Right cardiac atrium (tissue), 5 donors: ENCODE measurements around the gene BPIFB2. TPM values are rescaled to one million over a fixed set of nuclear protein-coding genes. Genes with fewer than 3 reads are reported as not detected.

Source experiments
- ATAC-seq, 2 donors: fragments of 200-7000 bp; cut with Tn5 transposase; one replicate each; pipeline versions ENCODE4 v1.8.0 to v1.9.1; 2020; ENCODE audit warnings: moderate library complexity in 2 of 2, mild to moderate bottlenecking in 1 of 2
- DNase-seq, 3 donors: peaks; one replicate each; pipeline ENCODE4 v3.0.0-alpha.2; 2020
- H3K27ac ChIP-seq: one replicate; pipeline ENCODE4 v1.5.1; 2013; ENCODE audit warnings: mild to moderate bottlenecking, low read length, control low read depth, moderate library complexity
- H3K27me3 ChIP-seq: one replicate; pipeline ENCODE4 v1.6.1; 2013; ENCODE audit not compliant: control insufficient read depth, insufficient read depth
- H3K4me1 ChIP-seq: one replicate; pipeline ENCODE4 v1.6.1; 2013; ENCODE audit warnings: low read length; ENCODE audit not compliant: control insufficient read depth, insufficient read depth
- H3K4me3 ChIP-seq: one replicate; pipeline ENCODE4 v1.5.1; 2013; ENCODE audit warnings: low read length, control low read depth
- H3K9me3 ChIP-seq: one replicate; pipeline ENCODE4 v1.6.1; 2013; ENCODE audit warnings: low read length; ENCODE audit not compliant: control insufficient read depth
- WGBS: extraction: QIAGEN DNeasy Blood & Tissue Kit; methylation state at CpG from one replicate; pipeline ENCODE4 v1.1.7; 2013; 5-methylcytosine and 5-hydroxymethylcytosine counted together
- intact Hi-C, 4 donors: fragments of 100-400 bp; cut with DNase I; formaldehyde crosslinking; loops; one replicate each; pipeline versions ENCODE4 v1.11.0 to v1.14.0; 2022 to 2023
- polyA plus RNA-seq: library from polyadenylated mRNA; stranded (reverse); fragments of 200-250 nt; gene quantifications from one replicate; pipeline ENCODE4 v1.2.3, GENCODE V29; 2013
- total RNA-seq, 4 donors: library from RNA; stranded (reverse); fragmentation: NEBNext Ultra II Directional; extraction: Animal tissue kit (Norgen Biotek cat#: 25700); gene quantifications; one replicate each; pipeline ENCODE4 v1.2.1, GENCODE V29; 2021
- donor health status: healthy with polysubstance abuse.
- donor health status: DM: no; HTN: yes; CAD: no.
- donor health status: DM: no; HTN: no; CAD: no.
- donor health status: DM: no; HTN: yes; CAD: no; lungs with severe emphysema.
- donor health status: DM: yes; HTN: yes; CAD: no.

Gene BPIFB2
- total and polyA plus RNA-seq, 5 donors, result not detected

DNA sequence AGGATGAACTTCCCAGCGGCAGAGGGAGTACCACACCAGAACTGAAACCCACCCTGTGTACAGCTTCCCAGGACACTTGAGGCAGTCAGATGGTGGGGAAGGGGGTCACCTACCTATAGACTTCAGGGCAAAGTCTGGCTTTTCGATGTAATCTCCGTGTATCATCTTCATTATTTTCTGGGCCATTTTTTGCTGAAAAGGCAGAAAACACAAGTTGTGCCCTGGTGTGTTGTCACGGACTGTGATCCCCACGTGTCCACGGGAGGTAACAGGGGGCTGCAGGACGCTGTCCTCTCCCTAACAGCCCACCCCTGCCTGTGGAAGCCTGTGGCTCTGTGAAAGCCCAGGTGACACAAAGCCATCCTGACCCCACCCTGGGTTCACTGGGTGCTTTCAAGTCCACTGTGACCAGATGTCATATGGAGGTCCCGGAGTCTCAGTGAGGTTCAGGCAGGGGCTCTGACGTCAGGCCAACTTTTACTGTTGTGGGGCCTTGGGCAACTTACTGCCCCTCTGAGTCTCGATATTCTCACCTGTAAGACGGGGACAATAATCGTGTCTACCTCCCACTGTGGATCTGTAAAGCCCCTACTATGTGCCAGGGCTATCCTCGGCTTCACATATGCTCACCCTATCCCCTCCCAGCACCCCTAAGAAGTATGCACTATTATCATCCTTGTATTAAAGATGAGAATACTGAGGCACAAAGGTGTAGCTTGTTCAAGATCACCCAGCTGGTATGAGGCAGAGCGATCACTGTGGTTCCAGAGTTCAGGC is 17.8 kb upstream of the BPIFB2 start:
- Histone ChIP-seq H3K4me3 (no peak overlapping the region), H3K4me1 (no peaks in the 10 kb centered on the region), H3K27ac (no peak overlapping the region), H3K27me3 (no peaks in the 10 kb centered on the region), H3K9me3 (no peaks in the 10 kb centered on the region)
- ATAC-seq, result no peak
- intact Hi-C loops, result no loop called here
- WGBS, result 87% methylated on average over 14 of the region's 14 CpGs
- no peak for DNase-seq

DNA sequence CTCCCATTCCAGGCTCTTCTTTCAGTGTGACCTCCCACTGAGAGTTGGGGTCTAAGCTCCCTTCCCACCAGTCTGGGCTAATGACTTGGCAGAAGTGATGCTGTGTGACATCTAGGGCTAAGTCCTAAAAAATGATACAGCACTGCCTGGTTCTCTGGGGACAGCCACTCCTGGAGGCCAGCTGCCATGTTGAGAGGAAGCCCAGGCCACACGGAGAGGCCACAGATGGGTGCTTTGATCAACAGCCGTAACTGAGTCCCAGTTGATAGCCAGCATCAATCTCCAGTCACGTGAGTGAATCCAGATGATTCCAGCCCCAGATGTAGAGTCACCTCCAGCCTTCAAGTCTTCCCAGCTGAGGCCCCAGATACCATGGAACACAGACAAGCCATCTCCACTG is 17.1 kb upstream of the BPIFB2 start:
- Histone ChIP-seq H3K9me3 (no peaks in the 10 kb centered on the region), H3K27ac (no peak overlapping the region), H3K4me3 (no peak overlapping the region), H3K4me1 (no peaks in the 10 kb centered on the region), H3K27me3 (no peaks in the 10 kb centered on the region)
- 75% methylated on average over 3 of the region's 3 CpGs for WGBS
- intact Hi-C loops, result no loop called here
- ATAC-seq (no peak), DNase-seq (no peak)

DNA sequence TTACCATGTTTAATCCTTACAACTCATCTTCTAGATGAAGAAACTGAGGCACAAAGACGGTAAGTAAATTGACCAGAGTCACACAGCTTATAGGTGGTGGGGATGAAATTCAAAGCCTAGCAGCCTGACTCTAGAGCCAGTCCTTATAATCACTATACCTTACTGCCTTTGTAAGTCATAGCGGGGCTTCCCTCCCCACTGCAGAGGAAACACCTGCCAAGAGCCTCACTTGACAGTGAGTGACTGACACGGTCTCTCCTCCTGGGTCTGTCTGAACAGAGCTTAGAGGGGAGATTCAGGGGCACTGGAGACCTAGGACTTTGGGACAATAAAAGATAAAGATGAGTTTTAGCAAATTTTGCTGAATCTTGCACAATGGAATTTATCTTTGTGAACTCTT is 16.1 kb upstream of the BPIFB2 start:
- ATAC-seq, result no peak
- Histone ChIP-seq H3K27me3 (no peaks in the 10 kb centered on the region), H3K9me3 (no peaks in the 10 kb centered on the region), H3K4me1 (no peaks in the 10 kb centered on the region), H3K4me3 (no peak overlapping the region), H3K27ac (no peak overlapping the region)
- WGBS, result 62% methylated on average over 3 of the region's 3 CpGs
- intact Hi-C loops, result no loop called here
- DNase-seq, result no peak

DNA sequence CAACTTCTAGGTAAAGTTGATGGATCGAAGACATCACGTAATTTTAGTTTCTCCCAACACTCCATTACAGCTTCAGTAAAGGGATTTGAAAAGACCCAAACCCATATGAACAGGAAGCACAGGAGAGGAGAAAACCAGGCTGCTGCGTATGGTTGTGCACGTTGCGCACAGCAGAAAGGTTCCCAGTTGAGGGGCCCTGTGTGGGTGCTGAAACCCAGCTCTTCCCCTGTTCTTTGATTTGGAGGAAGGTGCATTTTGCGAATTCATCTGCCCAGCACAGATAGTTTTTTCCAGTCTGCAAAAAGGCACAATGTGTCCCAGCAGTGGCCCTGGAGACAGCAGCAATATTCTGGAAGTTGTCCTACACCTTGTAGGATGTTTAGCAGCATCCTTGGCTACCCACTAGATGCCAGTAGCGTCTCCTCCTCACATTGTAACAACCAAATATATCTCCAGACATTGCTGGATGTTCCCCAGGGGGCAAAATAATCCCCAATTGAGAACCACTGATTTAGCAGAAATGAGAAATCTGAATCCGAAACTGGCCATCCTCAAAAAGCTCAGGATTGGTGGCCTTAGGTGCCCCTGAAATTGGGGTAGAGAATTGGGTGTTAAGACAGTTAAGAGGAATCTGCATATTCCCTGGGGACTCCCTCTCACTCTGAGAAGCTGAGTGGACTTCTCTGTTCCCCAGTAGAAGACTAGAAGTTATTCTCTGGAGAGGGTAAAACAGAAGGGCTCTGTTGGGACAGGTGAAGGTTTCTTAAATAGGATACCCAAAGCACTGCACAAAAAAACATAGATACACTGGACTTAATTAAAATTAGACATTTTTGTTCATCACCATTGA is 15.5 kb upstream of the BPIFB2 start:
- no peaks in the 10 kb centered on the region for H3K27me3 ChIP-seq
- no peaks in the 10 kb centered on the region for H3K9me3 ChIP-seq
- ATAC-seq (no peak), DNase-seq (no peak)
- WGBS, result 82% methylated on average over 8 of the region's 8 CpGs
- no peak overlapping the region for H3K27ac ChIP-seq
- H3K4me3 ChIP-seq, result no peak overlapping the region
- intact Hi-C loops, result no loop called here
- no peaks in the 10 kb centered on the region for H3K4me1 ChIP-seq

DNA sequence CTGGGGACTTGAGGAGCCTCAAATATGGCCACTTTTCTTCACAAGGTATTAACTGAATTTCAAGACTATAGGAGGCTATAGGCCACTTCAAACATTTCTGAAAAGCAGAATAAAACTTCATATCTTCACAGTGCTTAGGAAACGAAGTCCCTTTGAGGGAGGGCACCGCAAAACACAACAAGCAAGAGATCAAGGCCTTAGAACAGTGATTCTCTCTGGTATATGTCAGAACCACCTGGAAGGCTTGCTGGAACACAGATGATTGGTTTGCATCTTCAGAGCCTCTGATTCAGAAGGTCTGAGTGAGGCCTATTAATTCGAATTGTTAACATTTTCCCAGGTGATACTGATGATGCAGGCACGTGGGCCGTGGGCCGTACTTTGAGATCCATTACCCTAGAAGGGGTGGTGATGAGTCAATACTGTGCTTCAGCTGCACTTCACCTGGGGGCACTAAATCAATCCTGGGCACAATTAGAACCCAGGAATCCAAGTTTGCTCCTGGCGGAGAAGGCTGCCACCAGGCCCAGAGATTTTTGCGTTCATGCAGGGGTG is 13.9 kb upstream of the BPIFB2 start:
- ATAC-seq (no peak), DNase-seq (no peak)
- Histone ChIP-seq H3K4me3 (no peak overlapping the region), H3K9me3 (no peaks in the 10 kb centered on the region), H3K27me3 (no peaks in the 10 kb centered on the region), H3K4me1 (no peaks in the 10 kb centered on the region), H3K27ac (no peak overlapping the region)
- intact Hi-C loops, result no loop called here
- WGBS, result 82% methylated on average over 8 of the region's 8 CpGs

DNA sequence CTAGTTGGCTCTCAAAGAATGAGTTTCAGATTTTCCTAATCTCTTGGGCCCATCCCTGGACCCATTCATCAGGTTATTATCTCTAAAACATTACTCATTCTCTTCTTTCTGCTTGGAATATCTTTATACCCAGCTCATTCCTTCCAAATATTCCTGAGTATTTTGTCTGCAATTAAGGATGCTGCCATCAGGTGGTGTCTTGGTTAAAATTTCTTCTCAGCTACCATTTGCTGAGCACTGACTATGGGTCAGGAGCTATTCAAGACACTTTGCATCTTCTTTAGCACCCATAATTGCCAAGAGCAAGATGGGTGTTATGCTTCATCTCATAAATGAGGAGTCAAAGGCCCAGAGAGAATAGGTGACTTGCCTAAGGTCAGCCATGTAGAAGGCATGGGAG is 11.7 kb upstream of the BPIFB2 start:
- ATAC-seq, result no peak
- H3K27me3 ChIP-seq, result no peaks in the 10 kb centered on the region
- H3K27ac ChIP-seq, result no peak overlapping the region
- no peak overlapping the region for H3K4me3 ChIP-seq
- intact Hi-C loops, result no loop called here
- H3K9me3 ChIP-seq, result no peaks in the 10 kb centered on the region
- DNase-seq, result no peak
- H3K4me1 ChIP-seq, result no peaks in the 10 kb centered on the region

DNA sequence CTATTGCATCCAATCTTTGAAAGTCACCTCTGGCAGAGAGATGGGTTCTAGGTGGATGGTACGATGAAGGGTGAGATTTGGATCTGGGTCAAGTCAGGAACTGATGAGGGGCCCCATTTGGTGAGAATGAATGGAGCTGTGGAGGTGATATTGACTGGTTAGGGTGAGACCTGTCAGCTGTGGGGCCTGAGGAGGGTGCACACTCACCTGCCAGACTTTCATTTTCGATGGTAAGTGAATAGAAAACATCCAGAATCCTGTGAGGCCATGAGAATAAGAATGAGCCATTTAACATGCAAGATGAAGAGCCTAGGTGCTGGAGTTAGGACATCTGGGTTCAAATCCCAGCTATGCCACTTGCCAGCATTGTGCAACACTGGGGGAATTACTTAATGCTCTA is 10.1 kb upstream of the BPIFB2 start:
- DNase-seq (no peak), ATAC-seq (no peak)
- Histone ChIP-seq H3K4me3 (no peak overlapping the region), H3K4me1 (no peaks in the 10 kb centered on the region), H3K9me3 (no peaks in the 10 kb centered on the region), H3K27ac (no peak overlapping the region), H3K27me3 (no peaks in the 10 kb centered on the region)
- intact Hi-C loops, result no loop called here
- 73% methylated on average over 2 of the region's 2 CpGs for WGBS

DNA sequence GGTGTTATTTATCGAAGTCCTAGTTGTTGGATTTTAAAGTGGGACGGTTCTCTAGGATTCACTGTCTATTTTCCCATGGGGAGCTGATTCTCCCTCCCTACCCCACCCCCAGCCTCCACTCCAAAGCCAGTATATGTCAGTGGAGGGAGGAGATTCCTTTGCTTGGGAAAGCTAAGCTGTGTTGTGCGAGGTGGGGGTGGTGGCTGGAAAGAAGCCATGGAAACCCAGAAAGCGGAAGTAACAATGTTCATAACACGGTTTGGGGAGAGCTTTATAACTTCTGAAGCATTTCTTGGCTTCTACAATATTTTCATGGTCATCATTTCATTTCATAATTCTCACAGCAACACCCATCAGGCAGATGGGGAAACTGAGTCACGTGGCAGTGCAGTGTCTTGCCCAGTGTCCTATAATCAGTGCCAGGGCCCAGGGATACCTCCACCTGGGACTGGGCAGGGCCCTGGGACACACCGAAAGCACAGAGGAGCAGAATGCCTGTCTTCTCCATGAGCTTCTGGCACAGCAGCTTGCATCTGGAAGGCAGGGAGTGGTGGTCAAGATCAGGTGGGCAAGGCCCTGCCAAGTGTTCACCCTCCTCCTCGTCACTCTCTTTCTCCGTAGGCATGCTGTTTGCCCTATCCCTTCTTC is 7.8 kb upstream of the BPIFB2 start:
- no peaks in the 10 kb centered on the region for H3K27me3 ChIP-seq
- no peaks in the 10 kb centered on the region for H3K4me1 ChIP-seq
- no peak overlapping the region for H3K27ac ChIP-seq
- ATAC-seq (no peak), DNase-seq (peak in 1 of 3 donors; percentile 3)
- 56% methylated on average over 9 of the region's 9 CpGs for WGBS
- intact Hi-C loops, result no loop called here
- H3K9me3 ChIP-seq, result no peaks in the 10 kb centered on the region
- no peak overlapping the region for H3K4me3 ChIP-seq

DNA sequence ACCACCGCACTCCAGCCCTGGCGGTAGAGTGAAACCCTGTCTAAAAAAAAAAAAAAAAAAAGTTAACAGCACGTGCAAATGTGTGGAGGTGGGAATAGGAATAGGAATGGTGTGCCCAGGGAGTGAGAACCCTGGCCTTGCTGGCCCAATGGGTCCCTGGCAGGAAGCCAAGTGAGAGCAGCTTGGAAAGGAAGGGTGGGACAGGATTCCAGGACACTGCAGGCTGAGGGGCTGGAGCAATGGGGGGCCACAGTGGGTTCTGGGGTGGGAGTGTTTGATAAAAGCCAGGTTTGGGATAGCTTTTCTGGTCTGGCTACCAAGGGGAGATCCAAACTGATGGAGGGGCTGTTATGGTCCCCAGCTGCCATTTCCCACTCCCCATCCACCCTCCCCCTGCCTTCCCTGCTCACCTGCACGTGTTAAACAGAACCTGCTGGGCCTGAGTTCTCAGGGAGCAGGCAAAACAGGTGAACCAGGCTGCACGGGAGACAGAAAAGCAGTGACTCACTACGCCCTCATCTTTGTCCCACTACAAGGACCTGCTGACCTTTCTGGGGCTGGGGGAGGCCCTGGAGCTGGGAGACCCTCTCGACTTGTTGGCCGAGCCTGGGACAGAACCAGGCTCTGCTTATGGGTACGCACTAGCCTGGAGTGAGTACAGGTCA is 6.6 kb upstream of the BPIFB2 start:
- no peak overlapping the region for H3K27ac ChIP-seq
- H3K27me3 ChIP-seq, result no peaks in the 10 kb centered on the region
- no peaks in the 10 kb centered on the region for H3K4me1 ChIP-seq
- DNase-seq, result peak in 1 of 3 donors; percentile 23
- intact Hi-C loops, result no loop called here
- H3K9me3 ChIP-seq, result no peaks in the 10 kb centered on the region
- ATAC-seq, result peak in 1 of 2 donors; percentile 26
- WGBS, result 57% methylated on average over 9 of the region's 9 CpGs
- H3K4me3 ChIP-seq, result no peak overlapping the region

DNA sequence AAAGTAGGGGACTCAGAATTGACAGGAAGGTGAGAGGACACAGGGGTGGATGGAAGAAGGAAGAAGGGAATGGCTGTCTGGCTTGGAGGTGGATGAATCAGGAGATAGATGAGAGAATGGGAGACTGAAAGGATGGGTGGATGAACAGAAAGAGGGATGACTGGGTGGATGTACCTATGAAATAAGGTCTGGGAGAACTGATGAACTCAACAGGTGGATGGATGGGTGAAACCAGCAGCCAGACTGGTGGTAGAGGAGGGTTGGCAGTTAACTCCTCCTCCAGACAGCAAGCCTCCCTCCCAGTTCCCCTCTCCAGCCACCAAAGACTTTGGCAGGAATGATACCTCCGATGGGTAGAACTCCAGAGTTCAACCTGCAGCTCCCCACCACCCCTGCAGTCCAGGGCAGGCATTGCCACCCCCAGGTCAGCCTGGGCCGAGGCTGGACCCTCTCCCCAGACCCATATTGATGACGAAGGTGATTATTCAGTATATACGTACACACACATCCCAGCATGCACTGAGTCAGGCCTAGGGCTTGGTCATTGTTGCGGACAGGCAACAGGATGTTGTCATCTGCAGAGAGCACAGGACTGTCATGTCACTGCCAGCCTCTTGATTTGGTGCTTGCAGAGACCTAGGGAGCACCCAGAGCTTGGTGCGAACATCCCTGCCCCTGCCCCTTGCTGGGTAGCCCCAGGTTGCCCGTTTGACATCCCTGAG is 5.3 kb upstream of the BPIFB2 start:
- DNase-seq, result peak in 1 of 3 donors; percentile 32
- intact Hi-C loops, result no loop called here
- Histone ChIP-seq H3K27me3 (no peaks in the 10 kb centered on the region), H3K4me3 (no peak overlapping the region), H3K4me1 (no peaks in the 10 kb centered on the region), H3K9me3 (no peaks in the 10 kb centered on the region), H3K27ac (no peak overlapping the region)
- ATAC-seq, result no peak
- 78% methylated on average over 7 of the region's 7 CpGs for WGBS
